SKM-1 treated with dmso at 0.1 percent for 144 hours (cell line): ENCODE results near the gene TUBGCP5.
"Not testable (repeated sequence)": the region's sequence is repeated elsewhere in the genome, so short reads cannot be mapped to it uniquely, and the experiment has no call there.

Experiments used
- DNase-seq: peaks from one replicate; lab custom pipeline; 2025; ENCODE audit not compliant: unreplicated experiment; lab: John Stamatoyannopoulos, UW

TUBGCP5 gene

GRCh38 chr15:23043535-23043934 is 4.2 kb upstream of the TUBGCP5 start:
- not testable (repeated sequence) for DNase-seq

GRCh38 chr15:23041736-23042135 is 2.4 kb upstream of the TUBGCP5 start:
- not testable (repeated sequence) for DNase-seq

GRCh38 chr15:23039917-23040281 is 530 bp upstream of the TUBGCP5 start:
- DNase-seq, result no peak

GRCh38 chr15:23038726-23039142 is 635 bp downstream of the TUBGCP5 start:
- DNase-seq, result peak; percentile 13

GRCh38 chr15:23035964-23036566 is 3.3 kb downstream of the TUBGCP5 start:
- DNase-seq, result peak; percentile 42

GRCh38 chr15:23033979-23034378 is 5.4 kb downstream of the TUBGCP5 start:
- DNase-seq, result no peak

- DNase-seq, result no peak
Observed at GRCh38 chr15:23026218-23026617, 13.2 kb downstream of the TUBGCP5 start.

GRCh38 chr15:23022156-23022555 is 17.2 kb downstream of the TUBGCP5 start:
- DNase-seq, result no peak

GRCh38 chr15:23014394-23015000 is 24.9 kb downstream of the TUBGCP5 start:
- DNase-seq, result no peak

GRCh38 chr15:23013681-23014080 is 25.7 kb downstream of the TUBGCP5 start:
- DNase-seq, result no peak

- DNase-seq, result not testable (repeated sequence)
Observed at GRCh38 chr15:23012616-23013015, 26.8 kb downstream of the TUBGCP5 start.

GRCh38 chr15:23003736-23004135 is 35.6 kb downstream of the TUBGCP5 start:
- DNase-seq, result no peak

GRCh38 chr15:23002920-23003319 is 36.4 kb downstream of the TUBGCP5 start:
- DNase-seq, result no peak

GRCh38 chr15:22995795-22996194 is 43.6 kb downstream of the TUBGCP5 start:
- no peak for DNase-seq

GRCh38 chr15:22992024-22992326 is 47.4 kb downstream of the TUBGCP5 start:
- no peak for DNase-seq

GRCh38 chr15:22989576-22990477 is 49.5 kb downstream of the TUBGCP5 start:
- DNase-seq, result no peak

GRCh38 chr15:22988811-22989210 is 50.6 kb downstream of the TUBGCP5 start:
- DNase-seq, result no peak

- not testable (repeated sequence) for DNase-seq
Observed at GRCh38 chr15:22981931-22982330, 57.4 kb downstream of the TUBGCP5 start.

GRCh38 chr15:22981051-22981840 is 58.1 kb downstream of the TUBGCP5 start:
- no peak for DNase-seq

GRCh38 chr15:22980189-22981050 is 58.9 kb downstream of the TUBGCP5 start, which contains the start of gene CYFIP1:
CYFIP1 (minus strand) TSS chr15:22980368; CDS start chr15:22947285, 33,083 bp downstream.
- peak; percentile 20 for DNase-seq
